ENCODE measurements around the gene AIFM1. TPM values are rescaled to one million over a fixed set of nuclear protein-coding genes. Genes with fewer than 3 reads are reported as not detected.

Gene AIFM1
- total RNA-seq, 1 experiment from 2014 or later = 52.7 TPM

DNA sequence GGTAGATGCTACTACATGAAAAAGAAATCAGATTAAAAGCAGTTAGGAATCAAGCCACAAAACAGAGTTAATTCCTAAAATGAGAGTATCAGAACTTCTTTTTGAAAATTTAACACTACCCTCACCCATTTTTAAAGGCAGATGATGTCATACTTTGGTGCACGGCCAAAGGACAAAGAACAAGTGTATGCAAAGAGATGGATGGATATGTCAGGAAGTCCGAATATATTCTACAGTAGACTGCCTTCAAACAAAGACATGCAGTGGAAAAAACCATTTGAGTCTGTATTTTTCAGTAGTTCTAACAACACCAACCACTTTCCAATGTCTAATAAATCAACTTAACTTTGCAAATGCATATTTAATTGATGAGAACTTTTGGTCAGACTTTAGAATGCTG is 2.2 kb downstream of the AIFM1 start:
- Mint-ChIP-seq H3K27me3 (ENCODE audit: unreplicated experiment) (no peaks in the 10 kb centered on the region), H3K9me3 (ENCODE audit: low read depth, unreplicated experiment) (no peaks in the 10 kb centered on the region), H3K4me3 (ENCODE audit: low read depth, unreplicated experiment) (no peak overlapping the region), H3K4me1 (ENCODE audit: low read depth, unreplicated experiment) (peaks cover 24% of the 10 kb centered on the region), H3K27ac (ENCODE audit: unreplicated experiment) (no peak overlapping the region), H3K36me3 (ENCODE audit: insufficient read depth, unreplicated experiment) (peaks cover 17% of the 10 kb centered on the region)
- CTCF ChIA-PET = no interaction called here
- no TSS peak for BruUV-seq (replicated peaks)
- TF ChIP-seq, protein P1, sequence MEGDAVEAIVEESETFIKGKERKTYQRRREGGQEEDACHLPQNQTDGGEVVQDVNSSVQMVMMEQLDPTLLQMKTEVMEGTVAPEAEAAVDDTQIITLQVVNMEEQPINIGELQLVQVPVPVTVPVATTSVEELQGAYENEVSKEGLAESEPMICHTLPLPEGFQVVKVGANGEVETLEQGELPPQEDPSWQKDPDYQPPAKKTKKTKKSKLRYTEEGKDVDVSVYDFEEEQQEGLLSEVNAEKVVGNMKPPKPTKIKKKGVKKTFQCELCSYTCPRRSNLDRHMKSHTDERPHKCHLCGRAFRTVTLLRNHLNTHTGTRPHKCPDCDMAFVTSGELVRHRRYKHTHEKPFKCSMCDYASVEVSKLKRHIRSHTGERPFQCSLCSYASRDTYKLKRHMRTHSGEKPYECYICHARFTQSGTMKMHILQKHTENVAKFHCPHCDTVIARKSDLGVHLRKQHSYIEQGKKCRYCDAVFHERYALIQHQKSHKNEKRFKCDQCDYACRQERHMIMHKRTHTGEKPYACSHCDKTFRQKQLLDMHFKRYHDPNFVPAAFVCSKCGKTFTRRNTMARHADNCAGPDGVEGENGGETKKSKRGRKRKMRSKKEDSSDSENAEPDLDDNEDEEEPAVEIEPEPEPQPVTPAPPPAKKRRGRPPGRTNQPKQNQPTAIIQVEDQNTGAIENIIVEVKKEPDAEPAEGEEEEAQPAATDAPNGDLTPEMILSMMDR (IDR thresholded peaks at IDR 0.05; ENCODE audit: unreplicated experiment) = no peak
- DNase-seq = no peak
- intact Hi-C loops (cut with micrococcal nuclease; ENCODE audit: unreplicated experiment) = no loop called here

DNA sequence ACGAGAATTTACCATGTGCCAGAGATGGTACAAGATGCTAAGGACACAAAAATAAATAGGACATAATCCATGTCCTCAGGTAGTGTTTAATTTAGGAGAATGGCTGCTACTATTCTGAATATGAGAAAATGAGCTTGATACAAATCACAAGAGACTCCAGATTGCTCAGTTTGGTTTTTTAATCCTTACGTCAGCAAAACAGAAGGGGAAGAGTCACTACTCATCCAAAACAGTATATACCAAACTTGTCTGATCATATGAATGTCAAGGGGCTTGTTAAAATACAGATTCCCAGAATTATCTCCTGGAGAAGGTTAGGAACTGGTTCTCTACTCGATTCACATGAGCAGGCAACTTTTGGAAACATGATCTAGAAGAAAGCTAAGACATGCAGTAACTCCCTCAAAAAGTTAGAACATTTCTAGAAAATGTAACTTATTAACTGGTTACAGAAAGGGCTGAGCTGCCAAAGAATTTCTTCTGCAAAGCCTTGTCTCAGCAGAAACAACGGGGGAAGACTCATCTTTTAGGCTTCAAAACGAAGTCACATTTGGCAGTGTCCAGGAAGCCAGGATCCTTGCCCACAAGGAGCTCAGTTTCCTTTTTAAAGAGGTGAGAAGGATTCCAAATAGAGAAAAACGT is 3.4 kb downstream of the AIFM1 start:
- no peaks in the 10 kb centered on the region for H3K27me3 Mint-ChIP-seq (ENCODE audit: unreplicated experiment)
- H3K4me1 Mint-ChIP-seq (ENCODE audit: low read depth, unreplicated experiment) = peaks cover 18% of the 10 kb centered on the region
- no TSS peak for BruUV-seq (replicated peaks)
- no peak overlapping the region for H3K27ac Mint-ChIP-seq (ENCODE audit: unreplicated experiment)
- TF ChIP-seq, protein P1 (IDR thresholded peaks at IDR 0.05; ENCODE audit: unreplicated experiment) = no peak
- peaks cover 17% of the 10 kb centered on the region for H3K36me3 Mint-ChIP-seq (ENCODE audit: insufficient read depth, unreplicated experiment)
- CTCF ChIA-PET = no interaction called here
- intact Hi-C loops (cut with micrococcal nuclease; ENCODE audit: unreplicated experiment) = no loop called here
- H3K4me3 Mint-ChIP-seq (ENCODE audit: low read depth, unreplicated experiment) = no peak overlapping the region
- no peak for DNase-seq
- no peaks in the 10 kb centered on the region for H3K9me3 Mint-ChIP-seq (ENCODE audit: low read depth, unreplicated experiment)

DNA sequence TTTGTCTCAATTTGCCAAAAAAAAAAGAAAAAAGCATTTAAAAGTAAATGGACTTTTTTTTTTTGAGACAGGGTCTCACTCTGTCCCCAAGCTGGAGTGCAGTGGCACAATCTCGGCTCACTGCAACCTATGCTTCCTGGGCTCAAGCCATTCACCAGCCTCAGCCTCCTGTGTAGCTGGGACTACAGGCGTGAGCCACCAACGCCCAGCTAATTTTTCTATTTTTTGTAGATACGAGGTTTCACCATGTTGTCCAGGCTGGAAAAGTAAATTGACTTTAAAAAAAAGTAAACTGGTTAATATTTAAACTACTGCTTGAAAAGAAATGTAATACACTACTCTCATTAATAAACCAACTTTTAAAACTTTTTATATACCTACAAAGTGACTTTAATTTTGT is 5.9 kb downstream of the AIFM1 start:
- Mint-ChIP-seq H3K9me3 (ENCODE audit: low read depth, unreplicated experiment) (no peaks in the 10 kb centered on the region), H3K27ac (ENCODE audit: unreplicated experiment) (no peak overlapping the region)

DNA sequence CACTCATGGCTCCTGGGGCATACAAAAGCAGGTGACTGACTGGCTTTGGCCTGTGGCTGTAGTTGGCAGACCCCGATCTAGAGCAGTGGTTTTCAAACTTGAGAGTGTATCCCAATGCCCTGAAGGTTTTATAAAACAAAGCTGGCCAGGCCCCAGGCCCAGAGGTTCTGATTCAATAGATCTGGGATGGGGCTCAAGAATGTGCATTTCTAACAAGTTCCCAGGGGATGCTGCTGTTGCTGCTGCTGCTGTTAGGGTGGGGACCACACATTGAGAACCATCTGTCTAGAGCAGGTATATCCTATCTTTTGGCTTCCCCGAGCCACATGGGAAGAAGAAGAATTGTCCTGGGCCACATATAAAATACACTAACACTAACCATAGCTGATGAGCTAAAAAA is 7.3 kb downstream of the AIFM1 start:
- no peak for DNase-seq
- CTCF ChIA-PET = no interaction called here
- H3K27ac Mint-ChIP-seq (ENCODE audit: unreplicated experiment) = no peak overlapping the region
- H3K36me3 Mint-ChIP-seq (ENCODE audit: insufficient read depth, unreplicated experiment) = no peaks in the 10 kb centered on the region
- H3K9me3 Mint-ChIP-seq (ENCODE audit: low read depth, unreplicated experiment) = no peaks in the 10 kb centered on the region
- intact Hi-C loops (cut with micrococcal nuclease; ENCODE audit: unreplicated experiment) = no loop called here
- TF ChIP-seq, protein P1 (IDR thresholded peaks at IDR 0.05; ENCODE audit: unreplicated experiment) = no peak
- peaks cover 10% of the 10 kb centered on the region for H3K4me1 Mint-ChIP-seq (ENCODE audit: low read depth, unreplicated experiment)
- no peaks in the 10 kb centered on the region for H3K27me3 Mint-ChIP-seq (ENCODE audit: unreplicated experiment)
- no peak overlapping the region for H3K4me3 Mint-ChIP-seq (ENCODE audit: low read depth, unreplicated experiment)
- no TSS peak for BruUV-seq (replicated peaks)

More for the DNA sequence above, 5.9 kb downstream of the AIFM1 start:
- H3K4me3 Mint-ChIP-seq (ENCODE audit: low read depth, unreplicated experiment) = no peak overlapping the region
- BruUV-seq (replicated peaks) = no TSS peak
- no peaks in the 10 kb centered on the region for H3K27me3 Mint-ChIP-seq (ENCODE audit: unreplicated experiment)
- no peak for DNase-seq
- intact Hi-C loops (cut with micrococcal nuclease; ENCODE audit: unreplicated experiment) = no loop called here
- CTCF ChIA-PET = no interaction called here
- TF ChIP-seq, protein P1 (IDR thresholded peaks at IDR 0.05; ENCODE audit: unreplicated experiment) = no peak
- peaks cover under 1% of the 10 kb centered on the region for H3K36me3 Mint-ChIP-seq (ENCODE audit: insufficient read depth, unreplicated experiment)
- peaks cover 10% of the 10 kb centered on the region for H3K4me1 Mint-ChIP-seq (ENCODE audit: low read depth, unreplicated experiment)
